ENCODE results near the gene ADGB.
"Not testable (repeated sequence)": the region's sequence is repeated elsewhere in the genome, so short reads cannot be mapped to it uniquely, and the experiment has no call there.

- not testable (repeated sequence) for TF ChIP-seq CTCF, POLR2A (IDR thresholded peaks at IDR 0.05)
Observed at GRCh38 chr6:146803167-146803566, 204.4 kb downstream of the ADGB start.

All from body of pancreas (tissue), 4 donors.